ENCODE measurements around the gene DIS3L2.
"Not testable (repeated sequence)": the region's sequence is repeated elsewhere in the genome, so short reads cannot be mapped to it uniquely, and the experiment has no call there.

The DIS3L2 gene

DNA sequence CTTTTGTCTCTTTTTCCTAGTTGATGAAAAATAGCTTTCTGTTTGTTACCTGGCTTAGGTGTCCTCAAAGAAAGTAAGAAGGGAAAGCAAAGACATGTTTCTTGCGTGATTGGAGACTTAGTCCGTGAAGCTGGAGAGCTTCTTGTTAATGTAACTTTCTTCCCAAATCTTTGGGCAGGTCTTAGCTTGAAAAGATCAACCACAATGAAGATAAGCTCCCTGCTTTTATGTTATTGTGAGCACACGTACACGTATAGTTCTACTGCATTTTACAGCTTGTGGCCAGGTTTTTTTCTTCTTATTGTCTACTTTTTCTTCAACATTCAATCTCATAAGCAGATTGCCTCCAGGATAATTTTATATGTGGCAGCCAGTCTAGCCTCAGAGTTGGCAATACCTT lies 99.8 kb downstream of the DIS3L2 start:
- no peak for DNase-seq

- DNase-seq: no peak
Measured at GRCh38 chr2:232073026-232073425, 111.5 kb downstream of the DIS3L2 start.

DNA sequence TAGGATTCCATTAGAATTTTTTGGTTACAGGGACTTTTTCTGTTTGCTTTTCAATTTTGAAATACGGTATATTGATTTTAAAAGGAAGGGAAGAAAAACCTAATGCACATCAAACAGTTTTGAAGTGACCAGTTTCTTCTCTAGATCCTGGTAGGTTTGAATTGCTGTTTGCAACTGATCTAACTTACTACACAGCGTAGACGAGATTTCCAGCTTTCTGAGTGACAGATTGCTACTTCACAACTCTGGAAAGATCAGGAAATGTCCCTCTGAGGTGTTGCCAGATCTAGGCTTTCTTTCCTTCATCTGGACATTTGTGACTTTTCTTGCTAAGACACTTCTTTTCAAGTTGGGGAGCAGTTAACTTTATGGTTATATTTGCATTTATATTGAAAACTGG lies 112.2 kb downstream of the DIS3L2 start:
- no peak for DNase-seq

GRCh38 chr2:232075080-232075479 lies 113.6 kb downstream of the DIS3L2 start:
- DNase-seq: no peak

DNA sequence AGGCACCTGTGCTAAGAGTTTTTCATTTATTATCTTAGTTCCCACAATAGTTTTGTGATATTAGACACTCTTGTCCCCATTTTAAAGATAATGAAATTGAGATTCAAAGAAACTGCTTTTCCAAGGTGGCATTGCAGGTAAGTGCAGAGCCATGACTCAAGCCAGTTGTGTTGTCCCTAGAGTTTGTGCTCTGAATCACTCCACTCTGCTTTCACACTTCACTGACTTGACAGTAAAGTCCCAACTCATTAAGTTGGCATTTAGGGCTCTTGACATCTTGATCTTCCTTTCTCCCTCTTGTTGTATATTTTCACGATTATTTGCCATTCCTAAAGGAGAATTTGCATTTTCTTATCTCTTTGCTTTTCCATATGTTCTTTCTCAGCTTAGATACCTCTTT lies 114.3 kb downstream of the DIS3L2 start:
- no peak for DNase-seq

GRCh38 chr2:232076272-232076671 lies 114.8 kb downstream of the DIS3L2 start:
- no peak for DNase-seq

DNA sequence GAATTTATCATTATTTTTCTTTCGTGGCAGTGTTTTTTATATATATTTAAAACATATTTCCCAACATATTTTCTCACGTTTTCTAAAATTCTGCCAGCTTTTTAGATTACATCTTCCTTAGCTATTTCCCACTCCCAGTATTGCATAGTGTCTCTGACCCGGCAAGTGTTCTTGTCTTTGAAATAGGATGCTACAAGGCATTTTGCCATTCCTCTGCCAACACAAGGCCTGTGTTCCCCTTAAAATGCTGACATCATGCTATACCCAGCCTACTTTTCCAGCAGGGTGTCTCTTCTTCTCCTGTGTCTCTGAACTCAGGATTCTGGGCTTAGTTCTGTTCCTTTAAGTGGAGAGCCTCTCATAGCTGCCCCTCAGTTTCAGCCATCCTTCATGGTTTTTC lies 115.2 kb downstream of the DIS3L2 start:
- no peak for DNase-seq

DNA sequence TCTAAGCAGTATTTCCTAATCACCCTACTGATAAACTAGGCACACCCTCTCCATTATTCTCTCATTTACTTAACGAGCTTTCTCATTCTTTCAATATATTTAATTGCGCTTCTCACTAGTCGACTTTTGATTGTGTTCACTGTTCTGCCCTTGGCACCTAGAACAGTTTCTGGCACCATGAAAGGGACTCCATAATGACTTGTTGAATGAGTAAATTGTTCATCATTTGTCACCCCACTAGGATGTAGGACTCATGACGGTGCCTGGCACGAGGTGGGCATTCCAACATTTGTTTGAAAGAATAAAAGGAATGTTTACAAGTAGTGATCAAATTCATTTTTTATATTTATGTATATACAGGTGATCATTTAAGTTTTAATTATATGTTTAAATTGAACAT lies 123.7 kb downstream of the DIS3L2 start:
- DNase-seq: no peak

- DNase-seq: no peak
Measured at GRCh38 chr2:232085826-232086425, 124.4 kb downstream of the DIS3L2 start.

- peak; percentile 5 for DNase-seq
Measured at GRCh38 chr2:232088771-232089170, 127.3 kb downstream of the DIS3L2 start.

GRCh38 chr2:232094201-232094600 lies 132.7 kb downstream of the DIS3L2 start:
- no peak for DNase-seq

DNA sequence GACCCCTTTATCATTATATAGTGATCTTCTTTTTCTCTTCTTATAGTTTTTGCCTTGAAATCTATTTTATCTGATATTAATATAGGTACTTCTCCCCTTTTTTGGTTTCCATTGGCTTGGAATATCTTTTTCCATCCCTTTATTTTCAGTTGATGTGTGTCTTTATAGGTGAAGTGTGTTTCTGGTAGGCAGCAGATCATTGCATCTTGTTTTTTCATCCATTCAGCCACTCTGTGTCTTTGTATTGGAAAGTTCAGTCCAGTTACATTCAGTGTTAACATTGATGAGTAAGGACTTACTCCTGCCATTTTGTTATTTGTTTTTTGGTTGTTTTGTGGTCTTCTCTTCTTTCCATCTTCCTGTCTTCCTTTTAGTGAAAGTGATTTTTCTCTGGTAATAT lies 133.4 kb downstream of the DIS3L2 start:
- DNase-seq: no peak

- DNase-seq: no peak
Measured at GRCh38 chr2:232097260-232097659, 135.7 kb downstream of the DIS3L2 start.

GRCh38 chr2:232097758-232098157 lies 136.2 kb downstream of the DIS3L2 start:
- DNase-seq: no peak

- no peak for DNase-seq
Measured at GRCh38 chr2:232102380-232102779, 140.9 kb downstream of the DIS3L2 start.

- DNase-seq: no peak
Measured at GRCh38 chr2:232103140-232103737, 141.7 kb downstream of the DIS3L2 start.

DNA sequence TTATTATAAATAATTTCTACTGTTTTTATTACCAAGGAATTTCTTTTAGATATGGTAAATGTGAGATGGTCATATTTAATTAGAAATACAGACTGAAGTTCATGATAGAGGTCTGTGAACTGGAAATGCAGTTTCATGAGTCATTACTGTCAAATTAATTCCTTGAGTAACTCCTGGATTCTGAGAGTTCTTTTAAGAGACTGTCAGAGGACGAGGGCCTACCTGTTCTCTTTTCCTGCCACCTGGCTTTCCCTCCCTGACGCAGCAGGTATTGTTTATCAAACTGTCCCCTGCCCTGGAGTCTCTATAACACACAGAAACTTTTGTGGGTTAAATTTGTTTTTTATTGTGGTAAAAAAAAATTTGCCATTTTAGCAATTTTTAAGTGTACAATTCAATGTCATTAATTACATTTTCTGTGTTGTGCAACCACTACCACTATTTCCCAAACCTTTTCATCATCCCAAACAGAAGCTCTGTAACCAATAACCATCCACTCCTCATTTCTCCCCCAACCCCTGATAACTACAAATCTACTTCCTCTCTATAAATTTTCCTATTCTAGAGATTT lies 142.6 kb downstream of the DIS3L2 start:
- DNase-seq: no peak

- DNase-seq: no peak
Measured at GRCh38 chr2:232111551-232111950, 150.0 kb downstream of the DIS3L2 start.

GRCh38 chr2:232113821-232114220 lies 152.3 kb downstream of the DIS3L2 start:
- peak; percentile 34 for DNase-seq

GRCh38 chr2:232115728-232116361 lies 154.3 kb downstream of the DIS3L2 start:
- DNase-seq: not testable (repeated sequence)

DNA sequence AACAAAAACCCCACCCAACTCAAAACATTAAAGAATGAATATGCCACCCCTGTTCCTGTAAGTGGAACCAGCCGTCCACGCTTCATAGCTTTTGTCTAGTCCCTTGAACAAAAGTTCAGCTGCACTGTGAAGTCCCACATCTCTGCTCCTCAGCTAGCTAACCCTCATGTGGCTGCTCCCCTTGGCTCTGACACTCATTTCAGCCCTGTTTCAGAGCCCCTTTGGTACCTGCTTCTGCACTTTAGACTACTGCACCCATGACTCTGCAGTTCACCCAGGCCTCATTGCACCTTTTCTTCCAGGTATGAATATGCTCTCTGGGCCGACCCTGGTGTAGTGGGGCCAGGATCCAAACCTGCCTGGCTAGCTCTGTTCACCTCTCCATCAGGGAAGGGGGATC lies 155.3 kb downstream of the DIS3L2 start:
- DNase-seq: no peak

DNA sequence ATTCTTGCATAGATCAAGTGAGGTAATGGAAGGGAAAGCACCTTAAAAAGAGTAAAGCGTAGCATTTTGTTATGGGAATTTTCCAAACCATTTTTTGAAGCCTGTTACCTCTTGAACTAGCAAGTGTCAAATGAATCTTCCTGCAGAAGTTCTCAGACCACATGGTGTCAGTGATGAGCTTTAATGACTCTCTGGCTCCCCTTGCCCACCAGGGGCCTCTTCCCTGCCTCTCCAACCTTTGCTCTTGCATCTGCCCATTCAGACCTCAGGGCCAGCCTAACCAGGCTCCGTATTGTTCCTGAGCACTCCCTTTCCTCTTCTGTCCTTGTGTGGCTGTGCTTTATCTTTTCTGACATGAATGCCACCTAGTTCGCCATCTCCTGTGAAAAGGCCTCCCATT lies 155.9 kb downstream of the DIS3L2 start:
- no peak for DNase-seq

- DNase-seq: no peak
Measured at GRCh38 chr2:232120911-232121310, 159.4 kb downstream of the DIS3L2 start.

GRCh38 chr2:232124309-232124708 lies 162.8 kb downstream of the DIS3L2 start:
- DNase-seq: no peak

All from fibroblast of skin of back (primary cell).